ENCODE measurements around the gene TP53I13.
A peak's percentile ranks its signal among the peaks of the same experiment; 100 is the strongest.

The TP53I13 gene

GRCh38 chr17:29581583-29582253 is 13.2 kb downstream of the TP53I13 start:
- no peak for DNase-seq

- DNase-seq = no peak
Observed at GRCh38 chr17:29582254-29582765, 13.8 kb downstream of the TP53I13 start.

- no peak for DNase-seq
Observed at GRCh38 chr17:29582772-29583171, 14.3 kb downstream of the TP53I13 start.

GRCh38 chr17:29583324-29584248 is 15.1 kb downstream of the TP53I13 start:
- peak in 1 of 5 donors; percentile 5 for DNase-seq

- DNase-seq = no peak
Observed at GRCh38 chr17:29584452-29585079, 16.1 kb downstream of the TP53I13 start.

- DNase-seq = peak in 2 of 5 donors; percentile 14 to 36
Observed at GRCh38 chr17:29585080-29585751, 16.7 kb downstream of the TP53I13 start.

GRCh38 chr17:29586676-29587469 is 18.4 kb downstream of the TP53I13 start:
- DNase-seq = no peak

GRCh38 chr17:29587591-29587990 is 19.1 kb downstream of the TP53I13 start:
- DNase-seq = no peak

- DNase-seq = peak in 1 of 5 donors; percentile 6
Observed at GRCh38 chr17:29588017-29588561, 19.6 kb downstream of the TP53I13 start.

GRCh38 chr17:29588562-29589411 is 20.3 kb downstream of the TP53I13 start:
- DNase-seq = peak in 3 of 5 donors; percentile 36 to 49 (median 37)

- peak; percentile 72 to 89 (median 77) for DNase-seq
Observed at GRCh38 chr17:29589524-29590410, 21.3 kb downstream of the TP53I13 start, which contains the start of gene GIT1. Gene GIT1, minus strand, starts transcription at chr17:29589648. Its CDS starts 270 bp downstream, at chr17:29589378.

- DNase-seq = no peak
Observed at GRCh38 chr17:29590411-29591145, 22.1 kb downstream of the TP53I13 start.

GRCh38 chr17:29591146-29591736 is 22.7 kb downstream of the TP53I13 start:
- peak in 1 of 5 donors; percentile 46 for DNase-seq

GRCh38 chr17:29591737-29592608 is 23.5 kb downstream of the TP53I13 start:
- peak; percentile 57 to 75 (median 68) for DNase-seq

- DNase-seq = peak in 2 of 5 donors; percentile 34 to 35
Observed at GRCh38 chr17:29592850-29593551, 24.5 kb downstream of the TP53I13 start, which contains the start of gene ANKRD13B. Gene ANKRD13B, plus strand, starts transcription at chr17:29593132. Its CDS starts 490 bp downstream, at chr17:29593622.

Measured in T-helper 1 cell (primary cell).